Vagina (tissue), 2 donors: ENCODE measurements around the gene PTPRM. TPM values are rescaled to one million over a fixed set of nuclear protein-coding genes. Genes with fewer than 3 reads are reported as not detected.

ENCODE experiments used
- DNase-seq, 2 donors: peaks; one replicate each; pipeline ENCODE4 v3.0.0-alpha.2; 2017; ENCODE audit errors: extremely low spot score in 2 of 2
- H3K27ac ChIP-seq: fragments of 200-600 bp; sonication (generic); one replicate; pipeline ENCODE4 v1.5.1; 2019
- H3K27me3 ChIP-seq: fragments of 200-600 bp; sonication (generic); one replicate; pipeline ENCODE4 v1.5.1; 2019
- H3K36me3 ChIP-seq, 2 donors: fragments of 200-600 bp; sonication (generic); one replicate each; pipeline ENCODE4 v1.5.1; 2017 to 2019
- H3K4me1 ChIP-seq: fragments of 200-600 bp; sonication (generic); one replicate; pipeline ENCODE4 v1.5.1; 2019
- H3K4me3 ChIP-seq, 2 donors: fragments of 200-600 bp; sonication (generic); 1 replicate in 1 of 2; 2 replicates in 1 of 2; pipeline ENCODE4 v1.5.1; 2016 to 2019
- H3K9me3 ChIP-seq: fragments of 200-600 bp; sonication (generic); one replicate; pipeline ENCODE4 v1.5.1; 2019
- CTCF ChIP-seq, 3 experiments: fragments of 450-650 bp in 2 of 3; fragments of 200-600 bp in 1 of 3; sonication (generic) in 1 of 3; IDR thresholded peaks; one replicate each; pipeline ENCODE4 v1.5.1; 2017 to 2019; ENCODE audit warnings: antibody characterized with exemption in 3 of 3, mild to moderate bottlenecking in 2 of 3, moderate library complexity in 2 of 3
- POLR2A ChIP-seq, 2 donors: fragments of 450-650 bp; IDR thresholded peaks; one replicate each; pipeline ENCODE4 v1.6.1; 2017; ENCODE audit warnings: antibody characterized with exemption in 2 of 2, mild to moderate bottlenecking in 2 of 2, moderate library complexity in 2 of 2
- POLR2AphosphoS5 ChIP-seq, 2 donors: sonication (generic); formaldehyde crosslinking; IDR thresholded peaks; one replicate each; pipeline ENCODE4 v1.9.0; 2017; ENCODE audit warnings: antibody characterized with exemption in 2 of 2, mild to moderate bottlenecking in 2 of 2, low read depth in 1 of 2; ENCODE audit not compliant: insufficient read depth in 1 of 2
- intact Hi-C: fragments of 100-400 bp; cut with DNase I; formaldehyde crosslinking; loops from one replicate; pipeline ENCODE4 v1.15.1; 2023
- total RNA-seq: library from RNA; depleted of rRNA; stranded (reverse); fragments of >200 nt; gene quantifications from one replicate; pipeline ENCODE4 v1.2.3, GENCODE V29; 2016

The PTPRM gene
- total RNA-seq, 1 donor from 2014 or later = 60.2 TPM

DNA sequence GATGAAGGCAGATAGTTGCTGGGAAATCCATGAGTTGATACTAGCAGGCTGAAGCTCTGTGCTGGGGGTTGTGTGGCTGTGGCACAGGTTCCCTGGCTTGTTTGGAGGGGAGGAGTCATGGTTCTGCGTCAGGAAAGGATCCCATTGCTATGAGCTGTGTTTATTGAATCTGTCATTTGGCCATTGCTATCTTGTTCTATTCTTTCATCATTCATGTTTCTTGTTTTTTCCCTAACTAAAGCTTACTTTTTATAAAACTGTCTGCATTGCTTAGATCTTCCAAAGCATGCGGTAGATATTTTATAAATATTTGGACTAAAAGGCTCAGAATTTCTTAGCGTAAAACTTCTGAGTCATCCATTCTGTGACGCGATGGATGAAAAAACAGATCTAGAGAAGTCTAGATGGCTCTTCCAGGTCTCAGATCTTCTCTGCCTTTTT is 335.3 kb downstream of the PTPRM start:
- no peaks in the 10 kb centered on the region for H3K9me3 ChIP-seq
- no peaks in the 10 kb centered on the region for H3K4me1 ChIP-seq
- H3K27ac ChIP-seq = no peak overlapping the region
- DNase-seq = no peak
- TF ChIP-seq POLR2A (IDR thresholded peaks at IDR 0.05) = no peak
- no peak for TF ChIP-seq POLR2AphosphoS5 (IDR thresholded peaks at IDR 0.05; ENCODE audit: insufficient read depth in 1 of 2, low read depth in 1 of 2)
- no peak for TF ChIP-seq CTCF (IDR thresholded peaks at IDR 0.05)
- intact Hi-C loops = no loop called here
- no peaks in the 10 kb centered on the region for H3K36me3 ChIP-seq
- H3K4me3 ChIP-seq = no peak overlapping the region
- H3K27me3 ChIP-seq = no peaks in the 10 kb centered on the region

DNA sequence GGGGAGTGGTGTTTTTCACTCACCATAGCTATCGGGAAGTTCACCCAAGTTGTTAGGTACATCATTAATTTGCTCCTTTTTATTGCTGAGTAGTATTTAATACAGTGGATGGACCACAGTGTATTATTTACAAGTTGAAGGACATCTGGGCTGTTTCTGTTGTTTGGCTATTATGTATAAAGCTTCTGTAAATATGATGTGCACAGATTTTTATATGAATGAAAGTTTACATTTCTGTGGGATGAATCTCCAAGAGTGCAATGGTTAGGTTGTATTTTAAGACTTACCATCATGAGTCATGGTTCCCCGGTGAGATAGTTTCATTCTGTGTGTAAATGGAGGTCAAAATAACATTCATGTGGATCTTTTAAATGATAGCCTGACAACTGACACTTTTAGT is 337.4 kb downstream of the PTPRM start:
- Histone ChIP-seq H3K27me3 (no peaks in the 10 kb centered on the region), H3K4me1 (no peaks in the 10 kb centered on the region), H3K9me3 (no peaks in the 10 kb centered on the region), H3K4me3 (no peak overlapping the region), H3K36me3 (no peaks in the 10 kb centered on the region), H3K27ac (no peak overlapping the region)
- intact Hi-C loops = no loop called here
- DNase-seq = no peak
- TF ChIP-seq POLR2A (IDR thresholded peaks at IDR 0.05) (no peak), POLR2AphosphoS5 (IDR thresholded peaks at IDR 0.05; ENCODE audit: insufficient read depth in 1 of 2, low read depth in 1 of 2) (no peak), CTCF (IDR thresholded peaks at IDR 0.05) (no peak)

DNA sequence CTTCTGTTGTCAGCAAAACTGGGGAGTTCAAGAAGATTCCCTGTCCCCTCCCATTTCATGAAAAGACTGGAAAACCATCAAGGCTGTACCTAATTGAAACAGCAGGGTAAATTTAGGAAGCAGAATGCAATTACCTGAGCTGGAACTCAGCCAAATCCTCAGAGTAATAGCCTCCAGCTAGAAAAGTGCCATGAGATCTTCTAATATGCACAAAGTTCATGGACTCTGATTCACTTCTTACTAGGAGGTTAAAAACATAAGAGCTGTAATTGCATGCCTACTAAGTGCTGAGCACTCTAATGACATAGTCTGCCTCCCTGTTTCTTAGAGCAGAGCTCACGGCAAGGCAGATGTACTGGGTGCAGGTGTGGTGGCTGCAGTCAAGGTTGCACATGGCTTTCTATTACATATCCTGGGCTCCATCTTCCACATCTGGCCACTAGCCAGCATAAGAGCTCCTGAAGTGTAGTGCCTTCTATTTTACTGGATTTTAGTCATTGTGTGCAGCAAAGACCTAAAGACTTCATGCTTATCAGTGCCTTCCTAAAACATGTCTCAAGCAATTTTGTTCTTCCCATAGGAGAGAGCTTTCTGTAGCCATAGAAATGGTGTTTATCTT is 341.7 kb downstream of the PTPRM start:
- no peaks in the 10 kb centered on the region for H3K4me1 ChIP-seq
- intact Hi-C loops = no loop called here
- no peak overlapping the region for H3K4me3 ChIP-seq
- TF ChIP-seq CTCF (IDR thresholded peaks at IDR 0.05) = no peak
- TF ChIP-seq POLR2A (IDR thresholded peaks at IDR 0.05) = no peak
- no peak for TF ChIP-seq POLR2AphosphoS5 (IDR thresholded peaks at IDR 0.05; ENCODE audit: insufficient read depth in 1 of 2, low read depth in 1 of 2)
- DNase-seq = no peak
- H3K27ac ChIP-seq = no peak overlapping the region
- no peaks in the 10 kb centered on the region for H3K36me3 ChIP-seq
- H3K9me3 ChIP-seq = no peaks in the 10 kb centered on the region
- no peaks in the 10 kb centered on the region for H3K27me3 ChIP-seq

DNA sequence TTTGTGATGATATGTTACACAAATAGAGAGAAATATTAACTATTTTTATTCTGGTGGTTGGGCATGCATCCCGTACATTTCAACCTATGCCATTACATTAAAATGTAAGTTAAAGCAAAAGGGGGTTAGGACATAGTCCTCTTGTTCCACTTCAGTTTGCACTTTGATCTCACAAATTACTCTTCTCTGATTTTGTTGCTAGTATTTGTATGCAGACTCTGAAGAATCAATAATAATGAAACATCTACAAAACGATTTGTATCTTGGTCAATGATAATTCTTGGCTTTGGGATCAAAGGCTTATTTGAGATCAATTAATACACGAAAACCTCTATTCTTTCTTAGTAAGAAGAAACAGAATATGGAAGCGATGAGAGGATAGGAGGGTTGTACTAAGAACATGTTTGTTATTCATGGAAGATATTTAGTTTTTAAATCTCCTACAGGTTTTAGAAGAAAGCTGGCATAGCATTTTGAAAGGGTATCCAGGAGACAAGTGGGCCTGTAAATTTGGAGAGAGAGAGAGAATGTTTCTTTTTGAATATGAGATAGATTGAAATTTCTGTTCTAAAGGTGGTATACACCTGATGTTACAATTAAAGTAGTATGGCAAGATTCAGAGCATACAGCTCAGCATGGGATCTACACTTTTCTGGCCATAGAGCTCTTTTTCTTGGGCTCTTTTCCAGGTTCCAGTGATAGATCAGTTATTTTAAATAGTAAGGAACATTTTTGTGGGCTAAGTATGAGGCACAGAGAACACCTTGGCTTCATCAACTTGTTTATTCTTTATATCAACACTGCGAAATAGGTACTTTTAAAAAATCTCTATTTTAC is 347.9 kb downstream of the PTPRM start:
- Histone ChIP-seq H3K36me3 (no peaks in the 10 kb centered on the region), H3K9me3 (no peaks in the 10 kb centered on the region), H3K4me3 (no peak overlapping the region), H3K4me1 (no peaks in the 10 kb centered on the region), H3K27ac (no peak overlapping the region), H3K27me3 (no peaks in the 10 kb centered on the region)
- intact Hi-C loops = no loop called here
- DNase-seq = no peak
- TF ChIP-seq POLR2AphosphoS5 (IDR thresholded peaks at IDR 0.05; ENCODE audit: insufficient read depth in 1 of 2, low read depth in 1 of 2) (no peak), POLR2A (IDR thresholded peaks at IDR 0.05) (no peak), CTCF (IDR thresholded peaks at IDR 0.05) (no peak)

GRCh38 chr18:7918701-7919100 is 351.6 kb downstream of the PTPRM start:
- Histone ChIP-seq H3K9me3 (no peaks in the 10 kb centered on the region), H3K27ac (no peak overlapping the region), H3K4me3 (no peak overlapping the region), H3K4me1 (no peaks in the 10 kb centered on the region), H3K27me3 (no peaks in the 10 kb centered on the region), H3K36me3 (no peaks in the 10 kb centered on the region)
- DNase-seq = no peak
- intact Hi-C loops = no loop called here
- TF ChIP-seq CTCF (IDR thresholded peaks at IDR 0.05) (no peak), POLR2AphosphoS5 (IDR thresholded peaks at IDR 0.05; ENCODE audit: insufficient read depth in 1 of 2, low read depth in 1 of 2) (no peak), POLR2A (IDR thresholded peaks at IDR 0.05) (no peak)
